GM18951 (cell line): ENCODE data around the gene KRT37.

Source experiments
- POLR2A ChIP-seq: IDR thresholded peaks from 4 replicates; pipeline ENCODE4 v1.6.1; 2011; ENCODE audit warnings: mild to moderate bottlenecking; ENCODE audit not compliant: insufficient read length, insufficient read depth; ENCODE audit errors: extremely low read depth
- in situ Hi-C: fragments of 300-500 bp; cut with MboI; formaldehyde crosslinking; loops from one replicate; pipeline ENCODE4 v1.12.0; 2022; ENCODE audit warnings: low sequenced_read_pairs, mixed read lengths, inconsistent platforms; ENCODE audit not compliant: unreplicated experiment

KRT37 gene

DNA sequence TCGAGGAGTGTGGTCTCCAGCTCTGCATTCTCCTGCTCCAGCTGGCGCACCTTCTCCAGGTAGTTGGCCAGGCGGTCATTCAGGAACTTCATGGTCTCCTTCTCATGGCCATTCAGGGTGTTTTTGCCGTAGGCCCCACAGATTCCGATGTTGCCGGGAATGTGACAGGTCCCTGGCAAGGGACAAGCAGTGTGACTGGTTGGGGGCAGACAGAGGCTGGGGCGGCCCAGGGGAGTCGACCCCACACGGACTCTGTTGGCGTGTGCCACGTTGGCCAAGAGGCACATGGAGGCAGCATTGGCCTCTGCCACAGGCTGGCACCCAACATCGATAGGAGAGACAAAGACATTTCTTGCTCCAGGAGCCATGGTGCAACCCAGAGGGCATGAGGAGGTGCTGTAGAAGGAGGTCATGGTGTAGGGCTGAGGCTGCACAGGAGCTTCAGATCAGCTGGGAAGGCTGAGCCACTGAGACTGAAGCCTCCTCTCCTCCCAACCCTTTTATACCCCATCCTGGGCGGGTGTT lies at the start of gene KRT37:
KRT37 (minus strand) TSS at position 475 of the 525 bp plus-strand sequence; CDS start at position 413, 62 bp downstream.
- no peak for TF ChIP-seq POLR2A
- in situ Hi-C loops, result no loop called here

DNA sequence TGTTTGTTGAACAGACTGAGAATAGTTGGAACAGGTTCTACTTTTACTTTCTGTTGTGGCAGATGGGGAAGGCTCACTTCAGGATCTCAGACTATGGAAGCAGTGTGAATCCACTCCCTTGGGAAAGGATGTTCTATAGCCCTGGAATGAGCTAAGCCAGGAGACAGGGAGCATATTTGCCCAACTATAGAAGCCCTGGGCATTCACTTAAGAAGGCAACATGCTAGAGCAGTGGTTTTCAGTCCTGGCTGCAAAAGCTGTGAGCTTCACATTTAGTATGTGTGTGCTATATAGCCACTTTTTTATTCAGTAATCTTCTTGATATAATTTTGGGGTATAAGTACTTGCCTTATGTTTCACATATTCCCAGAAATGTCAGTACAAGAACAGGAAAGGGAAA lies 44.0 kb upstream of the KRT37 start:
- in situ Hi-C loops, result no loop called here

DNA sequence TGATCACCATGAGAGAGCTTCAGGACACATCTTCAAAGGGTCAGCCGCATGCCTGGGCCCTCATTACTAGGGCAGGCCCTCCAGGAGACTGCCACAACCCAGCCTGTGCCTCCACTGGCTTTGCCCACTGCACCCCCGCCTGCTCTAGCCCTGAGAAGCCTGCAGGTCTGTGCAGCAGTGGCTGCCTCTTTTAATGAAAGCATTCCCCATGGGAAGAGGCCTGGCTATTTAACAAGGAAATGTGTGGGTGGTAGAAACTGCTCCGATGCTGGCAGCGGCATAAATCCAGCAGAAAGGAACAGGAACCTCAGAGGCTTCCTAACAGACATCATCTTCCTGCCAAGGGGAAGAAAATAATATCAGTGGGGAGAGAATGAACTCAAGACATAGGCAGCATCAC lies 43.2 kb upstream of the KRT37 start:
- in situ Hi-C loops, result no loop called here
- no peak for TF ChIP-seq POLR2A

More for the DNA sequence above, 44.0 kb upstream of the KRT37 start:
- TF ChIP-seq POLR2A, result no peak

DNA sequence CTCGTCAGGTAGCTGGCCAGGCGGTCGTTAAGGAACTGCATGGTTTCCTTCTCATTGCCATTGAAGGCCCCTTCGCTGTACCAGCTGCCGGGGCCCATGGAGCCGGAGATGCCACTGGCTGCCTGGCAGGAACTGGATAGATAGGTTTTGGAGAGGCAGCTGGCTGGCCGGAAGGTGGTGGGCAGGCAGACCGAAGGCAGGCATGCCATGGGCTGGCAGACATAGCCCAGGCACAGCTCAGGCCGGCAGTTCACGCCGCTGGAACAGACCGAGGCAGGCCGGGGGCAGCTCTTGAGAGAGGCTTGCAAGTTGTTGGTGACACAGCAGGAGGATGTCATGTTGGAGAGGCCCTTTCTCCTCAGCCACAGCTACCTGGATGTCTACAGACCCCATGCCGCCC lies 42.6 kb upstream of the KRT37 start, which contains the start of gene KRT32:
KRT32 (minus strand) TSS at position 399 of the 400 bp plus-strand sequence; CDS start at position 338, 61 bp downstream.
- TF ChIP-seq POLR2A, result no peak
- in situ Hi-C loops, result no loop called here

DNA sequence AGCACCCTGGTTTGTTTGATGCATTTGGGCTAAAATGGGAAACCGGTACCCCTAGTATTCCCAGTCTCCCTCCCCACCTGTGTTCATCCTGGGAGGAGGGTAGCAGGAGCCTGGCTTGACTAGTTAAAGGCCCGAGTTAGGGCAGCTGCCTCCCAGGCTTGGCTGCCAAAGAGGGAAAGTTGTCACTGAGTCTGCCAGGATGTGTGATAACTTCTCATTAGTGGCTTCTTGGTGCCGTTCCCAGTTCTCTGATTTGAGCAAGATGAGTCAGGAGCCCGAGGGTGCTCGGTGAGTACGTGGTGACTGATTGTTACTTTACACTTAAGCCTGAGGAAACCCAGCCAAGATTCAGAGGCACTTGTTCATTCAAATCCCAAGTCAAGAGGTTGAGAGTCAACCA lies 40.3 kb upstream of the KRT37 start:
- in situ Hi-C loops, result no loop called here

DNA sequence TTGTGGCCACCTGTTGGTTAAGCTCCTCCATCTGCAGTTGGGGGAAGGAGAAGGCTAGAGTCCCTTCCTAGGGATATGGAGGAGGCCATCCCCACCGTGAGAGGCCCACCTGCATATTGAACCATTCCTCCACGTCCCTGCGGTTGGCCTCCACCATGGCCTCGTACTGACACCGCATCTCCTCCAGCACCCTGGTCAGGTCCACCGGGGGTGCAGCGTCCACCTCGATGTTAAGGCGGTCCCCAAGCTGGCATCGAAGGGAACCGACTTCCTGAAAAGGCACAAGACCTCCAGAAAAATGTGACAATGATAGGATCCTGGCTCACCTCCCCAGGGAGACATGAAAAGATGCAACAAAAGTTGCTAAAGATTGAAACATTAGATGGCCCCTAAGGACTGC lies 39.8 kb upstream of the KRT37 start:
- in situ Hi-C loops, result no loop called here
- no peak for TF ChIP-seq POLR2A

More for the DNA sequence above, 40.3 kb upstream of the KRT37 start:
- TF ChIP-seq POLR2A, result no peak

DNA sequence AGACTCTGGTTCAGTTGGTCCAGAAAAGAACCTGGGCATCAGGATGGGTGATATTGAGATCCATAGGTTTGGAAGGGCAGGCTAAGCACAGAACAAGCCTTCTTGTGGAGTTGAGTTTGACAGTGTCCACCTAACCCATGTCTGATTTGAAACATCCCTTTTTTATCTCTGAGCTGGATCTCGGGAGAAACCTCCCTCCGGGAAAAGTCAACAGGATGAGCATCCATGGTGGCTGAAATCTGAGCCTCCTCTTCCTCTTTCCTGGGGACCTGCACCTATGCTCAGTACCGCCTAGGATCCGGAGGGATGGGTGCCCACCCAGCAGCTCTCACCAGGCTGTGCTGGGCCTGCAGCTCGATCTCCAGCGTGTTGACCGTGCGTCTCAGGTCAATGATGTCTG lies 39.4 kb upstream of the KRT37 start:
- no peak for TF ChIP-seq POLR2A
- in situ Hi-C loops, result no loop called here

DNA sequence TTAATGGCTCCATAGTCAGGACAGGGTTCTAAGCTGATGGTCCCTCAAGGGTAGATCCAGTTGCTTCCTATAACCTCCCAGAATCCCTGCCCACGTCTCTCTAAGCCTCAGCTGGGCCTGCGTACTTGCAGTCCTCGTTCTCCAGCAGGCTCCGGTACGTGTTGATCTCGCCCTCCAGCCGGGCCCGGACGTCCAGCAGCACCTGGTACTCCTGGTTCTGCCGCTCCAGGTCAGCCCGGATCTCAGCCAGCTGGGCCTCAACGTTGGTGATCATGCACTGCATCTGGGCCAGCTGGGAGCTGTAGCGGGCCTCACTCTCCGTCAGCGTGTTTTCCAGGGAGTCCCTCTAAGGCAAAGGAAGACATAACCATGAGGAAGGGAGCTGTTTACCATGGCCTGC lies 38.3 kb upstream of the KRT37 start:
- TF ChIP-seq POLR2A, result no peak
- in situ Hi-C loops, result no loop called here

DNA sequence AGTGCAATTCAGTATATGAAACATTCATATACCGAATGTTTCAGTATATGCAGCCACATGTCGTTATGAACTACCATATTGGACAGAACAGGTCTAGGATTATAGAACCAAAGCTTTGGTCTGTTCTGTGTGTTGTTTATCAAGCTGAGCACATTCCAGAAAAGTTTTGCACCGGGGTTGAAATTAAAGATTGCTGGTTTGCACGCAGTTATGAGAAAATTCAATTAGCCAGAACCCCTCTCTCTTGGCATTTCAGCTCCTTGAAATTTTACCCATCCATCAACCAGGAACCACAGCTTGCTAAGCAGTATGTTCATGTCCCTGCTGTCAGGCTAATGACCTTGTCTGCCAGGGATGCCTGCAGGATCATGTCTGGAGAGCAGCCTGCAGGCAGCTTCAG lies 33.3 kb upstream of the KRT37 start:
- in situ Hi-C loops, result no loop called here
- no peak for TF ChIP-seq POLR2A

DNA sequence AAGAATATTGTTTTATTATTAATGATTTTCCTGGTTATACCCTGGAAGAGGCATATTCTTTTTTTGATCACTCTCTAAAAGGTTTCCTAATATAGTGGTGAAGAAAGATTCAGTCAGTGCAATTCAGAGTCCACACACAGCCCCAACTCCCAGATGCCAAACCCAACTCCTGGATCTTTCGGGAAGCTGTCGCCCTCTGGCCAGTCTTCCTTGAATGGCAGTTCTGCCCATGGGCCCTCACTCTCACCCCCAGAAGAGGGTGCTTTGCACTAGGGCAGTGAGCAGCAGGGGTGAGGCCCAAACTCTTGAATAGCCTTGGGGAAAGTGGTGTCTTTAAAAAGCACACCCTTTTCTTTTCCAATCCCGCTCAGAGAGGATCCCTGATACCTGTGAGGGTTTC lies 31.8 kb upstream of the KRT37 start:
- no peak for TF ChIP-seq POLR2A
- in situ Hi-C loops, result no loop called here

DNA sequence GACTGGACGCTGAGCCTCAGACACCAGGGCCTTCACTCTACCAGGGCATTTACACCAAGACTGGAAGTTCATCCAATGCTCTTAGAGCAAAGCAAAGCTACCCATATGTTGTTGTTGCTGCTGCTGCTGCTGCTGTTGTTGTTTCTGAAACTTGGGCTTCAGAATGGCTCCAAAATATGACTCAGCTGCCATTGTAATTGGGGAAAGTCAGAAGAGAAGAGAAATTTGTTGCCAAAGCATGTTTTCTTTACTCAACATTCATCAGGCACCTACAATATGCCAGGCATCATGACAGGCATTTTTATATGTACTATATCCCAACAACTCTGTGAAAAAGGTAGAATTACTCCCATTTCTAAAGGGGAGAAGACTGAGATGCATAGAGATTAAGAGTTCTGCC lies 30.9 kb upstream of the KRT37 start:
- in situ Hi-C loops, result no loop called here
- TF ChIP-seq POLR2A, result no peak

DNA sequence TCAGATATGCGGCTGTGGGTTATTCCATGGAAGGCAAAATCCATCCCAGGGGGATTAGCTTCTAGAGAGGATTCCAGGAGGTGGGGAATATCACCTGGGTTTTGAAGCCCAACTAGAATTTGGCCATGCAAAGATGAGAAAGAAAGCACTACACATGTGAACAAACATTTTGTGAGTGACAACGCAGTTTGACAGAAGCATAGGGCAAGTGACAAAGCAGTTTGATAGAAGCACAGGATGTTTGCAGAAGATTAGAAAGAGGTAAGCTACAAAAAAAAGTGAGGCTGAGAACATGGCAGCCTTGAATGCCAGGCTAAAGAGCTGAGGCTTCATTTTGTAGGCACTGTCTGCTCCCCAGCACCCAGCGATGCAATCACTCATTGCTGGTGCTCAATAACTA lies 28.7 kb upstream of the KRT37 start:
- in situ Hi-C loops, result no loop called here
- TF ChIP-seq POLR2A, result no peak

DNA sequence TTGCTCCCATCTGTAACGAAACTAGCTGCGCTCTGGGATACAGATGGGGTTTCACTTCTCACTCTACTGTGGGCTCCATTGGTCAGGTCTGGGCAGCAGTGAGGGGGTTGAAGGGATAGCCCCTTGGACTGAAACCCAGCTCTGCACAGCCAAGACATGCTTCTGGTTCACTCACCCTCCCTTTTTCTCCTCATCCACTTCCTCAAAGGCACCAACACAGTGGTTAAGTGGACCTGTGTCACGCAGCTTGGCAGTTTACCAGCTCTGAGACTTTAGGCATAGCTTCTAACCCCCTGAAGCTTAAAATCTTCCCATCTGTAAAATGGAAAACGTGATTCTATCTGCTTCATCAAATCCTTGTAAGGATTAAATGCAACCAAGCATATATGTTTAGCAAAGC lies 27.9 kb upstream of the KRT37 start:
- in situ Hi-C loops, result no loop called here
- no peak for TF ChIP-seq POLR2A

DNA sequence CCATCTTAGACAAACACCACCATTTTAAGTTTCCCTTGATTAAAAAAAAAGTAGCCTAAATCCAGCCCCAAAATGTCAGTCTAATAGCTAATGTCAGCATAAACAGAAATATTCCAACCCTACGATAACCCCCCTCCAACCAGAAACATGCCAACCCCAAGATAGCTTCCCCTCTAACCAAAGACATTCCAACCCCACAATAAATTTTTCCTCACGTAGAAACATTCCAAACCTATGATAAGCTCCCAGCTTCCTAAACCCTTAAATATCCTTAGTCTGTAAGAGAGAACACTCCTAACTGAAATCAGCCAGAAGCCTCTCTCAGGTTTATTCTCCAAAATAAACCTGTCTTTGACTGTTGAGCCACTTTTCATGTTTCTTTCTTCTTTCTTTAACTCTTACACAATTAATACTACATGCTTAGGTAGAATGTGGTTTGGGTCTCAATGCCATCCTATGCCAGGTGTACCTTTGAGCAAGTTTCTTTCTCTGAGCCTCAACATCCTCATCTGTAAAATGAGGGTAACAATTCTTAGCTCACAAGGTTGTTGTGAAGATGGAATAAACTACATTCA lies 26.9 kb upstream of the KRT37 start:
- TF ChIP-seq POLR2A, result no peak
- in situ Hi-C loops, result no loop called here
